Ovary (tissue), 9 donors: ENCODE measurements around the gene GGT7. TPM values are rescaled to one million over a fixed set of nuclear protein-coding genes. Genes with fewer than 3 reads are reported as not detected.

Experiments used
- DNase-seq, 5 donors: peaks; one replicate each; pipeline ENCODE4 v3.0.0-alpha.2; 2019 to 2020
- H3K27ac ChIP-seq, 2 donors: fragments of 200-600 bp; one replicate each; pipeline versions ENCODE4 v1.5.1 to v1.8.0; 2019 to 2022
- H3K27me3 ChIP-seq: fragments of 200-600 bp; one replicate; pipeline ENCODE4 v1.8.0; 2022
- H3K36me3 ChIP-seq: fragments of 200-600 bp; sonication (generic); one replicate; pipeline ENCODE4 v1.5.1; 2019
- H3K4me1 ChIP-seq: one replicate; pipeline ENCODE4 v1.8.1; 2013; ENCODE audit warnings: mild to moderate bottlenecking, moderate library complexity; ENCODE audit not compliant: insufficient read depth
- H3K4me3 ChIP-seq: fragments of 200-600 bp; sonication (generic); one replicate; pipeline ENCODE4 v1.5.1; 2017
- H3K9me3 ChIP-seq, 2 donors: fragments of 200-600 bp in 1 of 2; sonication (generic) in 1 of 2; one replicate each; pipeline versions ENCODE4 v1.5.1 to v1.8.1; 2013 to 2019; ENCODE audit warnings: mild to moderate bottlenecking in 1 of 2, moderate library complexity in 1 of 2
- EP300 ChIP-seq: sonication (generic); formaldehyde crosslinking; IDR thresholded peaks from one replicate; pipeline ENCODE4 v1.6.1; 2017; ENCODE audit warnings: antibody characterized with exemption
- POLR2A ChIP-seq: fragments of 450-650 bp; IDR thresholded peaks from one replicate; pipeline ENCODE4 v1.6.1; 2017; ENCODE audit warnings: antibody characterized with exemption, mild to moderate bottlenecking, moderate library complexity
- WGBS, 3 donors: extraction: QIAGEN DNeasy Blood & Tissue Kit in 1 of 3; methylation state at CpG; one replicate each; pipeline versions ENCODE4 v1.1.5 to v1.1.7; 2013 to 2017; 5-methylcytosine and 5-hydroxymethylcytosine counted together
- intact Hi-C, 4 donors: fragments of 100-400 bp; cut with DNase I; formaldehyde crosslinking; loops; one replicate each; pipeline versions ENCODE4 v1.11.0 to v1.15.1; 2022 to 2023
- polyA plus RNA-seq, 2 donors: library from polyadenylated mRNA; stranded (reverse); fragments of 200-250 nt in 1 of 2; fragments of 350-450 nt in 1 of 2; fragmentation: Illumina TruSeq in 1 of 2; extraction: RNeasy Lipid Tissue Mini Kit (QIAGEN cat#74804) in 1 of 2; gene quantifications; one replicate each; pipeline ENCODE4 v1.2.3, GENCODE V29; 2013 to 2014
- total RNA-seq, 7 donors: library from RNA; depleted of rRNA in 2 of 7; stranded (reverse); fragments of >200 nt in 2 of 7; fragmentation: NEBNext Ultra II Directional in 3 of 7; extraction: Animal tissue kit (Norgen Biotek cat#: 25700) in 3 of 7; gene quantifications; one replicate each; pipeline versions ENCODE4 v1.1.0 to v1.2.4, GENCODE V29; 2016 to 2023
- TF ChIP-seq, protein P1 (sequence below), 3 donors: fragments of 450-650 bp in 2 of 3; fragments of 200-600 bp in 1 of 3; IDR thresholded peaks; one replicate each; pipeline versions ENCODE4 v1.5.1 to v1.8.0; 2016 to 2022; ENCODE audit warnings: antibody characterized with exemption in 3 of 3, mild to moderate bottlenecking in 1 of 3
- donor health status: DM: no; HTN: no; CAD: no; lungs with moderate emphysema.
- donor health status: DM: no; HTN: no; CAD: no.
- donor health status: Bipolar disorder and iron deficiency.
- donor health status: DM: yes; HTN: yes; CAD: no.
- donor health status: DM: no; HTN: no; CAD: no.
- donor health status: DM: yes; HTN: yes; CAD: no.

Gene GGT7
- total and polyA plus RNA-seq, 9 donors: 4.4 to 30.3 (median 18.8) TPM

- H3K9me3 ChIP-seq: no peaks in the 10 kb centered on the region
- no peaks in the 10 kb centered on the region for H3K27me3 ChIP-seq
- TF ChIP-seq POLR2A (no peak), EP300 (no peak)
- TF ChIP-seq, protein P1, sequence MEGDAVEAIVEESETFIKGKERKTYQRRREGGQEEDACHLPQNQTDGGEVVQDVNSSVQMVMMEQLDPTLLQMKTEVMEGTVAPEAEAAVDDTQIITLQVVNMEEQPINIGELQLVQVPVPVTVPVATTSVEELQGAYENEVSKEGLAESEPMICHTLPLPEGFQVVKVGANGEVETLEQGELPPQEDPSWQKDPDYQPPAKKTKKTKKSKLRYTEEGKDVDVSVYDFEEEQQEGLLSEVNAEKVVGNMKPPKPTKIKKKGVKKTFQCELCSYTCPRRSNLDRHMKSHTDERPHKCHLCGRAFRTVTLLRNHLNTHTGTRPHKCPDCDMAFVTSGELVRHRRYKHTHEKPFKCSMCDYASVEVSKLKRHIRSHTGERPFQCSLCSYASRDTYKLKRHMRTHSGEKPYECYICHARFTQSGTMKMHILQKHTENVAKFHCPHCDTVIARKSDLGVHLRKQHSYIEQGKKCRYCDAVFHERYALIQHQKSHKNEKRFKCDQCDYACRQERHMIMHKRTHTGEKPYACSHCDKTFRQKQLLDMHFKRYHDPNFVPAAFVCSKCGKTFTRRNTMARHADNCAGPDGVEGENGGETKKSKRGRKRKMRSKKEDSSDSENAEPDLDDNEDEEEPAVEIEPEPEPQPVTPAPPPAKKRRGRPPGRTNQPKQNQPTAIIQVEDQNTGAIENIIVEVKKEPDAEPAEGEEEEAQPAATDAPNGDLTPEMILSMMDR (IDR thresholded peaks at IDR 0.05): no peak
- H3K4me1 ChIP-seq: peaks cover 8% of the 10 kb centered on the region
- intact Hi-C loops: no loop called here
- WGBS, 3 donors: 3 to 5% (median 3%) methylated on average over 2 of the region's 2 CpGs
- no peaks in the 10 kb centered on the region for H3K36me3 ChIP-seq
- DNase-seq: peak in 4 of 5 donors; percentile 19 to 47 (median 36)
- peak overlapping the region; percentile 72 for H3K4me3 ChIP-seq
- H3K27ac ChIP-seq: peak overlapping the region in 1 of 2 donors; percentile 75
These were observed 48.2 kb downstream of the GGT7 start for GRCh38 chr20:34824452-34824805.

- H3K9me3 ChIP-seq: no peaks in the 10 kb centered on the region
- TF ChIP-seq, protein P1 (IDR thresholded peaks at IDR 0.05): no peak
- TF ChIP-seq EP300 (no peak), POLR2A (no peak)
- H3K27ac ChIP-seq: no peak overlapping the region
- no peak for DNase-seq
- intact Hi-C loops: no loop called here
- WGBS, 3 donors: 15 to 20% (median 19%) methylated on average over 1 of the region's 1 CpG
- peaks cover 8% of the 10 kb centered on the region for H3K4me1 ChIP-seq
- peak overlapping the region; percentile 72 for H3K4me3 ChIP-seq
- H3K27me3 ChIP-seq: no peaks in the 10 kb centered on the region
- no peaks in the 10 kb centered on the region for H3K36me3 ChIP-seq
These were observed 48.6 kb downstream of the GGT7 start for GRCh38 chr20:34824026-34824425.

DNA sequence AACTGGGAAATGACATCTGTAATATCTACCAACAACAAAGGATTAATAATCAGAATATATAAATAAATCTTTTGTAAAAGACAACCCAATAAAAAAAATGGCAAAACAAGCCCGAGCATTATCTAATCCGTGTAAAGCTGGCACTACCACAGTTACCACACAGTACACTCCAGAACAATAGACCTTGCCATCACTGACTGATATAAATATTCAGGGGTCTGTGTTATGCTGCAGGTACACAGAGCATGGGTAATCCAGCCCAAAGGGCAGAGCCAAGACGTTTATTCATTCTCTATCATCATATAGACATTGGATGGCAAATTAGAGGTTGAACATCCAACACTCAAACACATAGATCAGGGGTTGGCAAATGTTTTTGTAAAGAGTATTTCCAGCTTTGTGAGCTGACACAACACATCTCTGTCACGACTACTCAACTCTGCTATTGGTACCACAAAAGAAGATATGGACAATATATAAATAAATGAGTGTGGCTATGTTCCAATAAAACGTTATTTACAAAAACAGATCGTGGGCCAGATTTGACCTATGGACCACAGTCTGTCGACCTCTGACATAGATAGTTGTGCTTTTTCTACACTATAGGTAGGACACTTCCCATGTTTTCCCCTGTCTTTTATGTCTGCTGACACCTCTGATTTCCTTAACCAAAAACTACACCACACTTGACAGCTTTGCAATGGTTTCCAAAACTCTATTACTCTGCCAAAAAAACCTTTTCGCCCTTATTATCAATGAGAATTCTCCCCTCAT, 51.7 kb downstream of the GGT7 start:
- Histone ChIP-seq H3K27me3 (no peaks in the 10 kb centered on the region), H3K27ac (no peak overlapping the region), H3K4me3 (no peak overlapping the region), H3K36me3 (no peaks in the 10 kb centered on the region), H3K4me1 (peaks cover 10% of the 10 kb centered on the region), H3K9me3 (no peaks in the 10 kb centered on the region)
- TF ChIP-seq, protein P1 (IDR thresholded peaks at IDR 0.05): no peak
- TF ChIP-seq POLR2A (no peak), EP300 (no peak)
- no peak for DNase-seq
- intact Hi-C loops: no loop called here
- 52 to 65% (median 52%) methylated on average over 8 of the region's 8 CpGs for WGBS, 3 donors

DNA sequence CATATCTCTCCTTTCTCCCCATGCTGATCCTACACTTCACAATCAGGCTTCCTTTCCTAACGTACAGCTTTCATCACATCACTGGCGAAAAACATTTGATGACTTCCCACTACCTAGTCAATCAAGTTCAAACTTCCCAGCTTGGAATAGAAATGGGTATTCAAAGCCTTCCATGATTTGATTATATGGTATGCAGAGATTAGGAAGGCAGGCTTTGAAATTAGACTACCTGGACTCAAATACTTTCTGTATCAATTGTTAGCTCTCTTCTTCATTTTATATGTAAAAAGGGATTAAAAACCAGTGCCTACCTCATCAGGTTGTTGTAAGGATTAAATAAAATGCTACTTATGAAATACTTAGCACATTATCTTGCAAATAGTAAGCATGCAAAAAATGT, 54.9 kb downstream of the GGT7 start:
- Histone ChIP-seq H3K4me1 (peaks cover 10% of the 10 kb centered on the region), H3K36me3 (no peaks in the 10 kb centered on the region), H3K4me3 (no peak overlapping the region), H3K9me3 (no peaks in the 10 kb centered on the region), H3K27me3 (no peaks in the 10 kb centered on the region), H3K27ac (no peak overlapping the region)
- DNase-seq: no peak
- 48 to 50% (median 49%) methylated on average over 2 of the region's 2 CpGs for WGBS, 3 donors
- TF ChIP-seq, protein P1 (IDR thresholded peaks at IDR 0.05): no peak
- TF ChIP-seq EP300 (no peak), POLR2A (no peak)
- intact Hi-C loops: no loop called here
